Stimulated activated CD8-positive, alpha-beta memory T cell treated with anti-CD3 and anti-CD28 coated beads, Interleukin-4, amount 100 ng/mL, for 48 hours (primary cell): ENCODE measurements around the gene KDM5D.

ENCODE experiments used
- DNase-seq: peaks from one replicate; pipeline ENCODE4 v3.0.0-alpha.2; 2020

KDM5D gene

GRCh38 chrY:19744381-19745378 is at the start of gene KDM5D:
TSS of gene KDM5D (minus strand) at chrY:19744726. CDS start at chrY:19744534, 192 bp downstream.
- DNase-seq: peak; percentile 69

GRCh38 chrY:19768375-19768774 is 23.8 kb upstream of the KDM5D start:
- no peak for DNase-seq

- no peak for DNase-seq
These were observed 1.2 kb downstream of the KDM5D start for GRCh38 chrY:19743331-19743730.

GRCh38 chrY:19742153-19742552 is 2.4 kb downstream of the KDM5D start:
- no peak for DNase-seq

- DNase-seq: no peak
These were observed 10.1 kb downstream of the KDM5D start for GRCh38 chrY:19734425-19734824.

- DNase-seq: no peak
These were observed 26.6 kb downstream of the KDM5D start for GRCh38 chrY:19717950-19718349.

- no peak for DNase-seq
These were observed 27.4 kb downstream of the KDM5D start for GRCh38 chrY:19717146-19717545.

GRCh38 chrY:19715226-19715625 is 29.3 kb downstream of the KDM5D start:
- no peak for DNase-seq

GRCh38 chrY:19713430-19713829 is 31.1 kb downstream of the KDM5D start:
- no peak for DNase-seq

- no peak for DNase-seq
These were observed 38.3 kb downstream of the KDM5D start for GRCh38 chrY:19706273-19706672.

GRCh38 chrY:19698495-19698894 is 46.0 kb downstream of the KDM5D start:
- DNase-seq: no peak

GRCh38 chrY:19680821-19681220 is 63.7 kb downstream of the KDM5D start:
- DNase-seq: no peak
